GM20431 (cell line): ENCODE results near the gene UPK1A.
"Not testable (repeated sequence)": the region's sequence is repeated elsewhere in the genome, so short reads cannot be mapped to it uniquely, and the experiment has no call there.

Source experiments
- in situ Hi-C: fragments of 300-500 bp; cut with MseI, MboI; formaldehyde crosslinking; loops from one replicate; pipeline ENCODE4 v1.15.0; 2020; ENCODE audit warnings: low sequenced_read_pairs; ENCODE audit not compliant: unreplicated experiment

Gene UPK1A

GRCh38 chr19:35715355-35715809 lies 49.1 kb downstream of the UPK1A start:
- in situ Hi-C loops, result no loop called here

DNA sequence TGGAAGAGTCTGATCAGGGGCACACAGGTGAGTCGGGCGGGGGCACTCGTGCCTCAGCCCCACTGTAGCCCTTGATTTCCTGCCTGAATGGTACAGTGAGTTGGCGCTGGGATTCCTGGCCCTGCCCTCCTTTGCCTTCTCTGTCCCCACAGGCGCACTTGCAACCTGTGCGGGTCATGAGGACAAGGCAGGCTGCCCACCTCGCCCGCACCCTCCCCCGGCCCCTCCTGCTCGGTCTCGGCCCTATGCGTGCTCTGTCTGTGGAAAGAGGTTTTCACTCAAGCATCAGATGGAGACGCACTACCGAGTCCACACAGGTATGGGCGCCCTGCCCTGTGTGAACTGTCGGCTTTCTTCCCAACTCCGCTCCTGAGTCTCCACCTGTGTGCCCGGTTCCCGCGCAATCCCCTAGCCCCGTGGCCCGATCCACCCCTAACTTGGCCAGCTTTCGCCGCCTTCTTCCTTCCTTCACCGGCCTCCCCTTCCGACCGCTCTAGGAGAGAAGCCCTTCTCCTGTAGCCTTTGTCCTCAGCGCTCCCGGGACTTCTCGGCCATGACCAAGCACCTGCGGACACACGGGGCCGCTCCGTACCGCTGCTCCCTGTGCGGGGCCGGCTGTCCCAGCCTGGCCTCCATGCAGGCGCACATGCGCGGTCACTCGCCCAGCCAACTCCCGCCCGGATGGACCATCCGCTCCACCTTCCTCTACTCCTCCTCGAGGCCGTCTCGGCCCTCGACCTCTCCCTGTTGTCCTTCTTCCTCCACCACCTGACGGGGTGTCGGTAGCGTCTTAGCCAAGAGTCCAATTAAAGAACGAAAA lies 49.9 kb downstream of the UPK1A start:
- in situ Hi-C loops, result no loop called here

DNA sequence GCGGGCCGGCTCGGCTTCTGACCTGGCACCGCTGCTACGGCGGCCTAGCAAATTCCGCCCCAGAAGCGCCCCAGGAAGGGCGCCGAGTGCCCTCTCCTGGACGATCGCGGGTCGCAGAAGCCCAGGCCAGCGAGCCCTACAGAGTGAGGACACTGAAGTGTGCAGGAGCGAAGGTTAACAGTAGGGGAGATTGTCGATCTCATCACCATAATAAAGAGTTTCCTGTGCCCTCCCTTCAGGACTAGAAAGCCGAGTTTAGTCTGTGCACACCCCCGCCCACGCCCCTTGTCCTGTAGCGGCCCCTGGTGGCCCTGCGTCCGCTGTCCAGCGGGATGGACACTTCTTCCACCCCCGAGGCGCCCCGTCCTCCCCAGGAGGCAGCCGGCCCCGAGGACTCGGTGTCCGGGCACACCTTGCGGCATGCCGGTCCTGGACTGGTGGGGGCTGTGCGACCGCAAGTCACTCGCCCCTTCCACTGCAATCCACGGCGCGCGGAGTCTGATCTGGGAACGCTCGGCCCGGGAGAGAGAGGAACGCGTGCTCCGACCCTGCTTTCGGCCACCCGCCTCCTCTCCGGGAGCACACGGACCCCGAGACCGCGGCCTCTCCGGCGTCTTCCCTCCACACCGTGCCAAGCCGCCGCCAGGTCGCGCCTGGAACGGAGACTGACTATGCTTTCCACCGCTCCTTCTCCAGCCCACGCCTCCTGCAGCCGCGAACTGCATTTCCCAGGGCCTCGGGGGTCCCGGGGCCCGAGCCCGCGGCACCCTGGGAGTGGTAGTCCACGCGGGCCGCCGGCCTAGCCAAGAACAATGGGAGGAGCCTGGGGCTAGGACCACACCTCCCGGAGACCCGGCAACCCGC lies 50.7 kb downstream of the UPK1A start:
- in situ Hi-C loops, result no loop called here

DNA sequence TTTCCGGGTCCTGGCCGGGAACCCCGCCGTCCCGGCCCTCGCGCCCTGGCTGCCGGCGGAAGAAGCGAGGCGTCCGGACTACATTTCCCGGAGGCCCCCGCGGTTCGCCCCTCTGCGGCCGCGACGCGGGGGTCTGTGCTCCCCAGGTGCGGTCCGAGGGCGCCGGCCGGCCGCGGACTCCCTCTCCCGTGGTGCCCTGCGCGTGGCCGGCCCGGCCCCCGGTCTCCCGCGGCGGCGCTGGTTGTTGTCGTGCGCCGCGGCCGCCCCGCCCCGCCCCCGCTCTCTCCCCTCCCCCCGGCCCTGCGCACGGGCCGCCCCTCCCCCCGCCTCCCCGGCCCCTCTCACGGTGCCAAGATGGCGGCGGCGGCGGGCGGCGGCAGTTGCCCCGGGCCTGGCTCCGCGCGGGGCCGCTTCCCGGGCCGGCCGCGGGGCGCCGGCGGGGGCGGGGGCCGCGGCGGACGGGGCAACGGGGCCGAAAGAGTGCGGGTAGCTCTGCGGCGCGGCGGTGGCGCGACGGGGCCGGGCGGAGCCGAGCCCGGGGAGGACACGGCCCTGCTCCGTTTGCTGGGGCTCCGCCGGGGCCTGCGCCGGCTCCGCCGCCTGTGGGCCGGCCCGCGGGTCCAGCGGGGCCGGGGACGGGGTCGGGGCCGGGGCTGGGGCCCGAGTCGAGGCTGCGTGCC lies 51.5 kb downstream of the UPK1A start, which contains the start of gene KMT2B:
TSS of gene KMT2B (plus strand) at position 339 of the 680 bp plus-strand sequence. CDS start at position 355, 16 bp downstream.
- in situ Hi-C loops, result no loop called here

GRCh38 chr19:35718345-35719041 lies 52.2 kb downstream of the UPK1A start:
- in situ Hi-C loops, result no loop called here

DNA sequence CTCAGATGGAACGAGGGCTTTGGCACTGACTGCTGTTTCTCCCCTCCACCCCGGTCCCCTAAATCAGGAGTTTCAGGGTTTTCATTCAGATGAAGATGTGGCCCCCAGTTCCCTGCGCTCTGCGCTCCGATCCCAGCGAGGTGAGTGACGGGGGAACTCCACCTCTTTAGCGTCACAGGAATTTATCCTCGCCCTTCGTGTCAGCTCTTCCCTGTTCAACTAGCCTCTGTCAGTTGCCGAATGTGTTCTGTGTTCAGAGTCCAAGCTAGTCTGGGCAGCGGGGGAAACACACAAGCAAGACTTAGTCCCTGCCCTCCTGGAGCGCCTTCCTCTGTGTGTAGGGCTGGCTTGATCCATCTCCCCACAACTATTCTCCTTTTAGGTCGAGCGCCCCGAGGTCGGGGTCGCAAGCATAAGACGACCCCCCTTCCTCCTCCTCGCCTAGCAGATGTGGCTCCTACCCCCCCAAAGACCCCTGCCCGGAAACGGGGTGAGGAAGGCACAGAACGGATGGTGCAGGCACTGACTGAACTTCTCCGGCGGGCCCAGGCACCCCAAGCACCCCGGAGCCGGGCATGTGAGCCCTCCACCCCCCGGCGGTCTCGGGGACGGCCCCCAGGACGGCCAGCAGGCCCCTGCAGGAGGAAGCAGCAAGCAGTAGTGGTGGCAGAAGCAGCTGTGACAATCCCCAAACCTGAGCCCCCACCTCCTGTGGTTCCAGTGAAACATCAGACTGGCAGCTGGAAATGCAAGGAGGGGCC lies 53.3 kb downstream of the UPK1A start:
- in situ Hi-C loops, result no loop called here

DNA sequence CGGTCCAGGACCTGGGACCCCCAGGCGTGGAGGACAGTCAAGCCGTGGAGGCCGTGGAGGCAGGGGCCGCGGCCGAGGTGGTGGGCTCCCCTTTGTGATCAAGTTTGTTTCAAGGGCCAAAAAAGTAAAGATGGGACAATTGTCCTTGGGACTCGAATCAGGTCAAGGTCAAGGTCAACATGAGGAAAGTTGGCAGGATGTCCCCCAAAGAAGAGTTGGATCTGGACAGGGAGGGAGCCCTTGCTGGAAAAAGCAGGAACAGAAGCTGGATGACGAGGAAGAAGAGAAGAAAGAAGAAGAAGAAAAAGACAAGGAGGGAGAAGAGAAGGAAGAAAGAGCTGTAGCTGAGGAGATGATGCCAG lies 53.8 kb downstream of the UPK1A start:
- in situ Hi-C loops, result no loop called here

- in situ Hi-C loops, result no loop called here
Observed at GRCh38 chr19:35720648-35721047, 54.3 kb downstream of the UPK1A start.

DNA sequence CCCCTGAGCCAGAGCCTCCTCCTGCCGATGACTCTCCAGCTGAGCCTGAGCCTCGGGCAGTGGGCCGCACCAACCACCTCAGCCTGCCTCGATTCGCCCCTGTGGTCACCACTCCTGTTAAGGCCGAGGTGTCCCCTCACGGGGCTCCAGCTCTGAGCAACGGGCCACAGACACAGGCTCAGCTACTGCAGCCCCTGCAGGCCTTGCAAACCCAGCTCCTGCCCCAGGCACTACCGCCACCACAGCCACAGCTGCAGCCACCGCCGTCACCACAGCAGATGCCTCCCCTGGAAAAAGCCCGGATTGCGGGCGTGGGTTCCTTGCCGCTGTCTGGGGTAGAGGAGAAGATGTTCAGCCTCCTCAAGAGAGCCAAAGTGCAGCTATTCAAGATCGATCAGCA lies 55.1 kb downstream of the UPK1A start:
- in situ Hi-C loops, result no loop called here

- in situ Hi-C loops, result no loop called here
Observed at GRCh38 chr19:35722461-35722860, 56.1 kb downstream of the UPK1A start.

DNA sequence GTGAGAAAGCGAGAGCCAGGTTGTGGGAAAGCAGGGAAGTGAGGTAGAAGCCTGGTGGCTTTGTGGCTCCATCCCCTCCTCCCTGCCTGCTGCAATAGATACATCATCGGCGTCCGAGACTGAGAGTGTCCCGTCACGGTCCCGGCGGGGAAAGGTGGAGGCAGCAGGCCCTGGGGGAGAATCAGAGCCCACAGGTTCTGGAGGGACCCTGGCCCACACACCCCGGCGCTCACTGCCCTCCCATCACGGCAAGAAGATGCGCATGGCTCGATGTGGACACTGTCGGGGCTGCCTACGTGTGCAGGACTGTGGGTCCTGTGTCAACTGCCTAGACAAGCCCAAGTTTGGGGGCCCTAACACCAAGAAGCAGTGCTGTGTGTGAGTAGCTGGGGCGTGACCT lies 56.6 kb downstream of the UPK1A start:
- in situ Hi-C loops, result no loop called here

DNA sequence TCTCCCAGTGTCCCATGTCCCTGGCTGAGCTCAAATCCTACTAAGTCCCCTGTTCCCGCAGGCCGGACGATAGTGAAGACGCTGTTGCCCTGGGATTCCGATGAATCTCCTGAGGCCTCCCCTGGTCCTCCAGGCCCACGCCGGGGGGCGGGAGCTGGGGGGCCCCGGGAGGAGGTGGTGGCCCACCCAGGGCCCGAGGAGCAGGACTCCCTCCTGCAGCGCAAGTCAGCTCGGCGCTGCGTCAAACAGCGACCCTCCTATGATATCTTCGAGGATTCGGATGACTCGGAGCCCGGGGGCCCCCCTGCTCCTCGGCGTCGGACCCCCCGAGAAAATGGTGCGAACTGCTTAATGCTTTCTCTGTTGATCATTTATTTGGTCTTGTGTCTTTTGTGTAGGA lies 57.4 kb downstream of the UPK1A start:
- in situ Hi-C loops, result no loop called here

DNA sequence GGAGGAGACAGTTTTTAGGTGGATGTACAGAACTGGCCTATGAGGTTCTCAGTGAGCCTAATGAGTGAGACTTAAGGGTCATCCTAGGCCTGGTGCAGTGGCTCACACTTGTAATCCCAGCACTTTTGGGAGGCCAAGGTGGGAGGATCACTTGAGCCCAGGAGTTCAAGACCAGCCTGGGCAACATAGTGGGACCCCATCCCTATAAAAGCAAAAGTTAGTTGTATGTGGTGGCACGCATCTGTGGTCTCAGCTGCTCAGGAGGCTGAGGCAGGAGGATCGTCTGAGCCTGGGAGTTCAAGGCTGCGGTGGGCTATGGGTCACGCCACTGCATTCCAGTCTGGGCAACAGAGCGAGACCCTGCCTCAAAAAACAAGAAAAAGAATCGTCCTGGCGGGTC lies 57.8 kb downstream of the UPK1A start:
- in situ Hi-C loops, result not testable (repeated sequence)

DNA sequence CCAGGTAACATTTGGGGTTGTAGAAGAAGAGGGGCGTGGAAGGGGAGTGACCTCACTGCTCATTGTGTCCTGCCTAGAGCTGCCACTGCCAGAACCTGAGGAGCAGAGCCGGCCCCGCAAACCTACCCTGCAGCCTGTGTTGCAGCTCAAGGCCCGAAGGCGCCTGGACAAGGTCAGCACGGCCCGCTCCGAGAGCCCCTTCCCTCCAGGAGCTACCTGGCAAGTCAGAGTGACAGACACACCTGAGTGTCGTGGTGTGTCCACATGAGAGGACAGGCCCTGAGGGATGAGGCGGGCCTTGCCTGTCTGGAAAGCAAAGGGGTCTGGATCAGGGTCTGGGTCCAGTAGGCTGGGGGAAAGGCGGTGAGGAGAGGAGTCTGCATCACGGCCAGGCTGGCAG lies 58.2 kb downstream of the UPK1A start:
- in situ Hi-C loops, result no loop called here

DNA sequence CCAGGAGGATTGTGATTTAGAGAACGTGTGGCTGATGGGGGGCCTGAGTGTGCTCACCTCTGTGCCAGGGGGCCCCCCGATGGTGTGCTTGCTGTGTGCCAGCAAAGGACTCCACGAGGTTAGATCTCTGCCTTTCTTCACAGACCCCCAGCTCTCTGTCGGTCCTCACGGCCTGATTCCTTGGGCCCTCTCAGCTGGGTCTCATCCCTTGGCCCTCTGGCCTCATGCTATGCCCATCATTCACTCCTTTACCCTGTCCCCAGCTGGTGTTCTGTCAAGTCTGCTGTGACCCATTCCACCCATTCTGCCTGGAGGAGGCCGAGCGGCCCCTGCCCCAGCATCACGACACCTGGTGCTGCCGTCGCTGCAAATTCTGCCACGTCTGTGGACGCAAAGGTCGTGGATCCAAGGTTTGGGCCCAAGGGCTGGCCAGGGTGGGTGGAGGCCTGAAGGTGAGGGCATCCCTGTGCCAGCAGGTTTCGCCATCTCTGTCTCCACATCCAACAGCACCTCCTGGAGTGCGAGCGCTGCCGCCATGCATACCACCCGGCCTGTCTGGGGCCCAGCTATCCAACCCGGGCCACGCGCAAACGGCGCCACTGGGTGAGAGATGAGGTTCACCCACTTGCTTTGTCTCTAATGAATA lies 59.0 kb downstream of the UPK1A start:
- in situ Hi-C loops, result no loop called here

GRCh38 chr19:35727053-35727955 lies 61.0 kb downstream of the UPK1A start:
- in situ Hi-C loops, result no loop called here
